GM12878 (cell line): ENCODE results near the gene MEIKIN. TPM values are rescaled to one million over a fixed set of nuclear protein-coding genes. Genes with fewer than 3 reads are reported as not detected.
A peak's percentile ranks its signal among the peaks of the same experiment; 100 is the strongest.

Experiments used
- ATAC-seq: fragments of 200-7000 bp; cut with Tn5 transposase; 3 replicates; pipeline ENCODE4 v1.9.1; 2020; ENCODE audit warnings: mild to moderate bottlenecking, moderate library complexity
- BruUV-seq: library from RNA; stranded (reverse); fragments of 400-500 nt; replicated peaks from 2 replicates; lab custom pipeline; 2021; lab: Mats Ljungman, UMichigan
- CTCF ChIA-PET: fragments of 300-600 bp; sonication (Branson Sonifier 250); formaldehyde crosslinking; extraction: SDS; loops from one replicate; lab custom pipeline; 2021; ENCODE audit warnings: inconsistent platforms; lab: Yijun Ruan, JAX
- POLR2A ChIA-PET: fragments of 350-600 bp; formaldehyde crosslinking; extraction: SDS; loops from one replicate; lab custom pipeline; 2021; ENCODE audit warnings: inconsistent platforms; lab: Charles Lee
- RAD21 ChIA-PET: fragments of 300-600 bp; sonication (Branson Sonifier 250); formaldehyde crosslinking; loops from one replicate; lab custom pipeline; 2023; ENCODE audit warnings: antibody characterized with exemption; ENCODE audit not compliant: unreplicated experiment; lab: Charles Lee
- SMC1A ChIA-PET: fragments of 300-600 bp; sonication (Branson Sonifier 250); formaldehyde crosslinking; loops from one replicate; lab custom pipeline; 2023; ENCODE audit not compliant: unreplicated experiment, uncharacterized antibody; lab: Charles Lee
- DNase-seq: peaks from one replicate; pipeline ENCODE4 v3.0.0-alpha.2; 2011; ENCODE audit warnings: low read depth, low spot score
- FAIRE-seq: peaks from 3 replicates; lab custom pipeline; 2011; peaks lifted over from hg19 to GRCh38; lab: Jason Lieb, UNC
- H2AFZ ChIP-seq: 2 replicates; pipeline ENCODE4 v1.6.0; 2011; ENCODE audit warnings: low read depth, low read length, control low read depth; ENCODE audit not compliant: control insufficient read depth
- H3K27ac ChIP-seq: 2 replicates; pipeline ENCODE4 v1.5.1; 2011; ENCODE audit warnings: control low read depth; ENCODE audit not compliant: control insufficient read depth, insufficient read depth
- H3K27me3 ChIP-seq, 2 experiments: replicated peaks in 1 of 2; 2 replicates each; pipeline versions ENCODE4 v1.6.0 to v1.6.1; 2011; ENCODE audit warnings: low read length in 1 of 2; ENCODE audit not compliant: control insufficient read depth in 2 of 2, insufficient read depth in 2 of 2
- H3K36me3 ChIP-seq, 2 experiments: 2 replicates each; pipeline ENCODE4 v1.5.1; 2011; ENCODE audit warnings: low read length in 1 of 2; ENCODE audit not compliant: control insufficient read depth in 2 of 2, insufficient read depth in 2 of 2
- H3K4me1 ChIP-seq: 2 replicates; pipeline ENCODE4 v1.6.1; 2011; ENCODE audit warnings: mild to moderate bottlenecking, low read length, moderate library complexity, mixed read lengths; ENCODE audit not compliant: control insufficient read depth, insufficient read depth
- H3K4me2 ChIP-seq: 2 replicates; pipeline ENCODE4 v1.6.0; 2011; ENCODE audit warnings: control low read depth; ENCODE audit not compliant: control insufficient read depth, insufficient read depth
- H3K4me3 ChIP-seq: fragments of 200-600 bp; sonication (generic); 2 replicates; pipeline ENCODE4 v1.5.1; 2016
- H3K79me2 ChIP-seq: 2 replicates; pipeline ENCODE4 v1.6.0; 2011; ENCODE audit warnings: low read length; ENCODE audit not compliant: control insufficient read depth, insufficient read depth
- H3K9ac ChIP-seq: 2 replicates; pipeline ENCODE4 v1.8.0; 2011; ENCODE audit warnings: low read length, control low read depth, mixed read lengths; ENCODE audit not compliant: control insufficient read depth, insufficient read depth
- H3K9me3 ChIP-seq: replicated peaks from 3 replicates; pipeline ENCODE4 v1.5.1; 2011; ENCODE audit warnings: mild to moderate bottlenecking, low read length; ENCODE audit not compliant: control insufficient read depth, insufficient read depth
- H4K20me1 ChIP-seq: 2 replicates; pipeline ENCODE4 v1.6.0; 2011; ENCODE audit not compliant: control insufficient read depth, insufficient read depth
- CHD1 ChIP-seq: IDR thresholded peaks from 2 replicates; pipeline ENCODE4 v1.6.1; 2012; ENCODE audit warnings: low read depth, low read length, improper control_type of control experiment
- WGBS: methylation state at CpG from one replicate; pipeline ENCODE4 v1.1.6; 2016; ENCODE audit warnings: low lambda C conversion rate; ENCODE audit not compliant: insufficient replicate concordance, insufficient coverage; ENCODE audit errors: missing lambda C conversion rate; 5-methylcytosine and 5-hydroxymethylcytosine counted together
- in situ Hi-C: fragments of 300-500 bp; cut with MboI; formaldehyde crosslinking; loops from 9 replicates; pipeline ENCODE4 v1.14.3; 2018; ENCODE audit warnings: mixed read lengths
- intact Hi-C: fragments of 100-400 bp; cut with micrococcal nuclease; formaldehyde crosslinking; loops from one replicate; pipeline ENCODE4 v1.14.2; 2022; ENCODE audit not compliant: unreplicated experiment
- polyA plus RNA-seq, 11 experiments: library from polyadenylated mRNA; depleted of rRNA in 4 of 11; unstranded in 6 of 11; stranded (reverse) in 5 of 11; fragments of >200 nt; fragmentation: Nextera tagmentation in 4 of 11; fragmentation: Illumina TruSeq in 1 of 11; extraction: Ambion mirVana in 4 of 11; extraction: Trizol in 1 of 11; gene quantifications; 1 replicate in 1 of 11; 2 replicates in 10 of 11; pipeline versions ENCODE4 v1.2.1 to v1.2.3, GENCODE V29; 2011 to 2016; ENCODE audit warnings: inconsistent platforms in 2 of 11, missing spikeins in 2 of 11, low read depth in 1 of 11
- total RNA-seq, 4 experiments: library from RNA; depleted of rRNA in 3 of 4; stranded (reverse); fragments of >200 nt in 3 of 4; fragmentation: Illumina TruSeq in 1 of 4; extraction: Trizol in 1 of 4; gene quantifications; 2 replicates each; pipeline versions ENCODE4 v1.2.1 to v1.2.3, GENCODE V29; 2013 to 2021
- TF ChIP-seq, protein P1 (sequence below): fragments of 450-650 bp; IDR thresholded peaks from 2 replicates; pipeline ENCODE4 v1.6.1; 2016; ENCODE audit warnings: mild to moderate bottlenecking
- TF ChIP-seq, protein P2 (sequence below): fragments of 450-650 bp; formaldehyde crosslinking; IDR thresholded peaks from 2 replicates; pipeline ENCODE4 v1.4.0; 2020; ENCODE audit warnings: mild to moderate bottlenecking, moderate library complexity

MEIKIN gene
- total and polyA plus RNA-seq, 10 of the 15 experiments (the other 5 are each of a cell fraction or from before 2014, with no cell fraction given), result not detected

DNA sequence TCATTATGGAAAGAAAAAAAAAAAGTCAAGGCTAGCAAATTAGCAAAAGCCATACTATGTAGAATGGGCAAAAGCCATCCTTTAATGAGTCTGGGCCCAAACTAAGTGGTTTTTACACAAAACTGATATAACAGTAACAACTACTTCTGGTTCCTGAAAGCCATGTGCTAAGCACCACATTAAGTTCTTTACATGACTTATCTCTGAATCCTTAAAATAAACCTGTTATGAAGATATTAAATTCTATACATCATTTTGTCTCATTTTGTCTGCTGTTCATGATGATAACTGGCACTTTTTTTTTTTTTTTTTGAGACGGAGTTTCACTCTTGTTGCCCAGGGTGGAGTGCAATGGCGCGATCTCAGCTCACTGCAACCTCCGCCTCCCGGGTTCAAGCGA, 153.6 kb downstream of the MEIKIN start:
- no TSS peak for BruUV-seq
- no peak overlapping the region for H3K4me2 ChIP-seq
- H3K79me2 ChIP-seq, result peaks cover 85% of the 10 kb centered on the region
- in situ Hi-C loops, result no loop called here
- no peaks in the 10 kb centered on the region for H3K36me3 ChIP-seq
- RAD21 ChIA-PET, result no interaction called here
- H3K9me3 ChIP-seq, result no peaks in the 10 kb centered on the region; the same call in 2 of the 3 replicates
- H4K20me1 ChIP-seq, result peaks cover 6% of the 10 kb centered on the region
- no peaks in the 10 kb centered on the region for H3K27me3 ChIP-seq
- intact Hi-C loops, result loop anchor here (10.0 kb wide), 1 partner anchor 517 kb away; no protein-coding TSS in a partner anchor
- no peak overlapping the region for H2AFZ ChIP-seq
- no peak overlapping the region for H3K4me3 ChIP-seq
- ATAC-seq, result no peak
- no peak for TF ChIP-seq CHD1
- TF ChIP-seq, protein P1, sequence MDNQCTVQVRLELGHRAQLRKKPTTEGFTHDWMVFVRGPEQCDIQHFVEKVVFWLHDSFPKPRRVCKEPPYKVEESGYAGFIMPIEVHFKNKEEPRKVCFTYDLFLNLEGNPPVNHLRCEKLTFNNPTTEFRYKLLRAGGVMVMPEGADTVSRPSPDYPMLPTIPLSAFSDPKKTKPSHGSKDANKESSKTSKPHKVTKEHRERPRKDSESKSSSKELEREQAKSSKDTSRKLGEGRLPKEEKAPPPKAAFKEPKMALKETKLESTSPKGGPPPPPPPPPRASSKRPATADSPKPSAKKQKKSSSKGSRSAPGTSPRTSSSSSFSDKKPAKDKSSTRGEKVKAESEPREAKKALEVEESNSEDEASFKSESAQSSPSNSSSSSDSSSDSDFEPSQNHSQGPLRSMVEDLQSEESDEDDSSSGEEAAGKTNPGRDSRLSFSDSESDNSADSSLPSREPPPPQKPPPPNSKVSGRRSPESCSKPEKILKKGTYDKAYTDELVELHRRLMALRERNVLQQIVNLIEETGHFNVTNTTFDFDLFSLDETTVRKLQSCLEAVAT, result 0 out of 2 replicates have a peak, but pooled peaks have one; percentile 20
- TF ChIP-seq, protein P2, sequence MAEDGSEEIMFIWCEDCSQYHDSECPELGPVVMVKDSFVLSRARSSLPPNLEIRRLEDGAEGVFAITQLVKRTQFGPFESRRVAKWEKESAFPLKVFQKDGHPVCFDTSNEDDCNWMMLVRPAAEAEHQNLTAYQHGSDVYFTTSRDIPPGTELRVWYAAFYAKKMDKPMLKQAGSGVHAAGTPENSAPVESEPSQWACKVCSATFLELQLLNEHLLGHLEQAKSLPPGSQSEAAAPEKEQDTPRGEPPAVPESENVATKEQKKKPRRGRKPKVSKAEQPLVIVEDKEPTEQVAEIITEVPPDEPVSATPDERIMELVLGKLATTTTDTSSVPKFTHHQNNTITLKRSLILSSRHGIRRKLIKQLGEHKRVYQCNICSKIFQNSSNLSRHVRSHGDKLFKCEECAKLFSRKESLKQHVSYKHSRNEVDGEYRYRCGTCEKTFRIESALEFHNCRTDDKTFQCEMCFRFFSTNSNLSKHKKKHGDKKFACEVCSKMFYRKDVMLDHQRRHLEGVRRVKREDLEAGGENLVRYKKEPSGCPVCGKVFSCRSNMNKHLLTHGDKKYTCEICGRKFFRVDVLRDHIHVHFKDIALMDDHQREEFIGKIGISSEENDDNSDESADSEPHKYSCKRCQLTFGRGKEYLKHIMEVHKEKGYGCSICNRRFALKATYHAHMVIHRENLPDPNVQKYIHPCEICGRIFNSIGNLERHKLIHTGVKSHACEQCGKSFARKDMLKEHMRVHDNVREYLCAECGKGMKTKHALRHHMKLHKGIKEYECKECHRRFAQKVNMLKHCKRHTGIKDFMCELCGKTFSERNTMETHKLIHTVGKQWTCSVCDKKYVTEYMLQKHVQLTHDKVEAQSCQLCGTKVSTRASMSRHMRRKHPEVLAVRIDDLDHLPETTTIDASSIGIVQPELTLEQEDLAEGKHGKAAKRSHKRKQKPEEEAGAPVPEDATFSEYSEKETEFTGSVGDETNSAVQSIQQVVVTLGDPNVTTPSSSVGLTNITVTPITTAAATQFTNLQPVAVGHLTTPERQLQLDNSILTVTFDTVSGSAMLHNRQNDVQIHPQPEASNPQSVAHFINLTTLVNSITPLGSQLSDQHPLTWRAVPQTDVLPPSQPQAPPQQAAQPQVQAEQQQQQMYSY, result no peak
- TF ChIP-seq, all 136 proteins: peak for 1
- ChIA-PET CTCF (no interaction called here), SMC1A (interaction anchor here (1.6 kb wide), 1 partner anchor 202 kb away, joined by 6 read pairs; no protein-coding TSS in a partner anchor), POLR2A (interaction anchor here (0.6 kb wide), 2 partner anchors 160 to 1464 kb away, joined by 3 to 5 read pairs; no protein-coding TSS in a partner anchor)
- FAIRE-seq, result no peak
- no peak for DNase-seq
- 100% methylated on average over 1 of the region's 6 CpGs for WGBS
- Histone ChIP-seq H3K27ac (no peak overlapping the region), H3K4me1 (no peaks in the 10 kb centered on the region), H3K9ac (no peak overlapping the region)
